GM13976 (cell line): ENCODE data around the gene ZNF618.

Experiments
- DNase-seq: peaks from one replicate; pipeline ENCODE4 v3.0.0; 2012; ENCODE audit warnings: low spot score
- in situ Hi-C: fragments of 300-500 bp; cut with MboI; formaldehyde crosslinking; loops from one replicate; pipeline ENCODE4 v1.12.0; 2022; ENCODE audit warnings: low sequenced_read_pairs, mixed read lengths, inconsistent platforms; ENCODE audit not compliant: unreplicated experiment
- TF ChIP-seq, protein P1 (sequence below): IDR thresholded peaks from 2 replicates; pipeline ENCODE4 v1.5.1; 2012; ENCODE audit warnings: borderline replicate concordance, mild to moderate bottlenecking; ENCODE audit not compliant: insufficient read depth; ENCODE audit errors: extremely low read depth, missing control alignments, control extremely low read depth

The ZNF618 gene

DNA sequence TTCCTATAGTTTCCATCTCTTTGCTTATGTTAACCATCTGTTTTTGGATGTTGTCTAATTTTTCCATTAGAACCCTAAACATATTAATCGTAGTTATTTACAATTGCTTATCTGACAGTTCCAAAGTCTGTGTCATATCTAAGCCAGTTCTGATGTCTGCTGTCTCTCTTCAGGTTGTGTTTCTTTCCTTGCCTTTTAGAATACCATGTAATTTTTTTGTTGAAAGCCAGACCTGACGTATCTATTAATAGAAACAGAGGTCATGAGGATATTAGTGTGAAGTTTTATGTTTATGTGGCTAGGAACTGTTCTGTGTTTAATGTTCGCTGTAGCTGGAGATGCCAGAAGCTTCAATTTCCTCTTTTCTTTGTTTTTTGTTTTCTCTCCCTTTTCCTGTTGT lies 52.2 kb downstream of the ZNF618 start:
- DNase-seq, result no peak
- TF ChIP-seq, protein P1, sequence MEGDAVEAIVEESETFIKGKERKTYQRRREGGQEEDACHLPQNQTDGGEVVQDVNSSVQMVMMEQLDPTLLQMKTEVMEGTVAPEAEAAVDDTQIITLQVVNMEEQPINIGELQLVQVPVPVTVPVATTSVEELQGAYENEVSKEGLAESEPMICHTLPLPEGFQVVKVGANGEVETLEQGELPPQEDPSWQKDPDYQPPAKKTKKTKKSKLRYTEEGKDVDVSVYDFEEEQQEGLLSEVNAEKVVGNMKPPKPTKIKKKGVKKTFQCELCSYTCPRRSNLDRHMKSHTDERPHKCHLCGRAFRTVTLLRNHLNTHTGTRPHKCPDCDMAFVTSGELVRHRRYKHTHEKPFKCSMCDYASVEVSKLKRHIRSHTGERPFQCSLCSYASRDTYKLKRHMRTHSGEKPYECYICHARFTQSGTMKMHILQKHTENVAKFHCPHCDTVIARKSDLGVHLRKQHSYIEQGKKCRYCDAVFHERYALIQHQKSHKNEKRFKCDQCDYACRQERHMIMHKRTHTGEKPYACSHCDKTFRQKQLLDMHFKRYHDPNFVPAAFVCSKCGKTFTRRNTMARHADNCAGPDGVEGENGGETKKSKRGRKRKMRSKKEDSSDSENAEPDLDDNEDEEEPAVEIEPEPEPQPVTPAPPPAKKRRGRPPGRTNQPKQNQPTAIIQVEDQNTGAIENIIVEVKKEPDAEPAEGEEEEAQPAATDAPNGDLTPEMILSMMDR, result no peak
- in situ Hi-C loops, result no loop called here

DNA sequence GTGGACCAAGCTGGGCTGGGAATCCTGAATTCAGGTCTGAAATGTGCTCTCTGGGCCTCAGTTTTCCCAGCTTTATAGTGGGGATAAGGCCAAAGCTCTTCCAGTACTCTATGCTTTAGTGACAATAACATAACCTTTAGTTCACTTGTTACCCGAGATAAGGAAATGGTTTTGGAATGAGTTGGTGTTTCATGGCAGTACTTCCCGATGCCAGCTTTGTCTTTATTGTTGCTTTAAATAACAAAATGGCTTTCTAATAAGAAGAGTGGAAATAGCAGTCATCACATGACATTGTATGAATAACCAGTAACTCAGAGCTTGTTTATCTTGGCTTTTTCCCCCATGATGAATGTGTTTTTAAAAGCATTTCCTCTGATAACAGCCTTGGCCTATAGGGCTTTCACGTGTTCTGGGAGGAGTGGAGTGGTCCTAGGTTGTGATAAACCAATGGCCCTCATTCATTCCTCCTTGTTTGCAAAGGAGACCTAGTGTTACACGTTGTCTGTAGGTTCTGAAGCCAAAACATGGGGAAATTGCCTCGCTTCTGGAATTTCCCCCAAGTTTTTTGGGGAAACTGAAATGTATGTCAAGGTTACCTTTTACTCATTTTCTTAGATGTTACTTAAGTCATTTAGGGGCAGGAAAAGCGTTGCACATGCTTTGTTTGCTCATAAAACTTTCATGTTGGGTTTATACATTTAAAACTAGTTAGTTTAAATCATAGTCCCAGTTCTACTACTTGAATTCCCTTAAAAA lies 53.7 kb downstream of the ZNF618 start:
- in situ Hi-C loops, result no loop called here
- TF ChIP-seq, protein P1, result no peak
- DNase-seq, result no peak

DNA sequence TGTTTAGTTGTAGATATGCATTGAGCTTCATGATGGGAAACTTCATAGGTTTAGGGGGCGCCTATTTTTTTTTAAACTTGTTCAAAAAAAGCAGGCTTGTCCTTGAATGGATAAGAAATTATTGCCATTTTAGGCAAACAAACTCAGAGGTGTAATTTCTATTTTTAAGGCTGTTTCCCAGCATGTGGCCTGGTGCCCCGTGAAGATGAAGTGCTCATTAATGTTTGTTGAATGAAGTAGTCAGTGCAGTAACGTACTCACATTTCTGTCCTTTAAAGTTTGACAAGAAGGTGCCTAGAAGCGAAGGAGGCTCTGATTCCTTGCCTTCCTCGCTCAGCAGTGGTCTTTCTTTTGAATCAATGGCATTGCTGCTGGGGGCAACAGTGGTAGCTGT lies 54.3 kb downstream of the ZNF618 start:
- in situ Hi-C loops, result no loop called here
- TF ChIP-seq, protein P1, result no peak
- no peak for DNase-seq

DNA sequence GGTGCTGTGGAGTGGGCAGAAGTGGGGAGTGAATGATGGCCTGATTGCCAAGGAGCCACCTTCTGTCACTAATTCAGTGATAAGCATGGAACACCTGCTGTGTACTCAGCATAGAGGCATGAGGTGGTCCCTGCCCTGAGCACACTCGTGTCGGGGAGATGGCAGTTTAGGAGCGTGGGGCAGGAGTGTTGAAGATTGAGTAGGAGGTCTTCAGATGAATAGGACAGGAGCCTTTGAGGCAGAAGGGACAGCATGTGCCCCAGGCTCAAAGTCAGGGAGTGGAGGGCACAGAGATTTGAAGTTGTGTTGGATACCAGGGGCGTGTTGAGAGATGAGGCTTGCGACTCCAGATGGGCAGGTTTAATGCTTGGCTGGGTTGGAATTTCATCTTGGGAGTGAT lies 55.0 kb downstream of the ZNF618 start:
- DNase-seq, result no peak
- in situ Hi-C loops, result no loop called here
- TF ChIP-seq, protein P1, result no peak

DNA sequence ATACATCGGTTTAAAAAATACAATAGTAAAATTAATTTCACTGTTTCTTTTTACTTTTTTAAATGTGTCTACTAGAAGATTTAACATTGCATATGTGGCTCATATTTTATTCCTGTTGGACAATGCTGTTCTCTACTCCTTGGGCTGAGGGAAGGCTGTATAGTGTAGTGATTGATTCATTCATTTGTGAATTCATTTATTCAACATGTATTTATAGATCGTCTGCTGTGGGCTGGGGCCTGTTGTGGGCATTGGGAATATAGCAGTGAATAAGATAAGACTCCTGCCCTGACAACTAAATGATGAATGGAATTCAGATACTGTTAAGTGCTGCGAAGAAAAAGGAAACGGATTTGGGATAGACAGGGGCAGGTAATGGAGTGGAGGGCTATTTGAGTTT lies 55.7 kb downstream of the ZNF618 start:
- in situ Hi-C loops, result no loop called here

DNA sequence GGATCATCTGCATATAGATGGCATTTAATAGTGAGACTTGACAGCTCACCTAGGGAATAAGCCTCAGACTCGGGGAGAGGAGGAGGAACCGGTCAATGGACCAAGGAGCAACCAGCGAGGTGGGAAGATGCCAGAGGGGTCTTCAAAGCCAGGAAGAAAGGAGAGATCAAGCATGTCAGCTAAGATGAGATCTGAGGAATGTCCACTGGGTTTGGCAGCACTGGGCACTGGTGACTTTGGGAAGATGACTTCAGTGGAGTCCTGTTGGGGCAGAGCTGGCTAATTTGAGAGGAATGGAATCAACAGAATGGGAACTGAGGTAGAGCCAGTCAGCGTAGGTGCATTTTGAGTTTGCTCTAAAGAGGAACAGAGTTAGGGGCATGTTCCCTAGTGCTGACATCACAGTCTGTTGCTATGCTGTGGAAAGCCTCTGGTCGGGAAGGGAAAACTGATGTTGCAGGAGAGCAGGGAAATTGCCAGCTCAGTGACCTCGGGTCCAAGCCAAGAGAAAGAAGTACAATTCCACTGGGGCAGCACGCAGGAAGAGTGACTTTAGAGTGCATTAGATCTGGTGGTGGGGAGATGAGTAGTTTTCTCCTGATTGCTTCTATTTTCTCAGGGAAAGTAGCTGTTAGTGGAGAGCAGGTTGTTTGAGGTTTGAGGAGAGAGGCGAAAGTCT lies 56.9 kb downstream of the ZNF618 start:
- TF ChIP-seq, protein P1, result no peak
- in situ Hi-C loops, result no loop called here
- DNase-seq, result no peak

More for the DNA sequence above, 55.7 kb downstream of the ZNF618 start:
- TF ChIP-seq, protein P1, result no peak
- no peak for DNase-seq

DNA sequence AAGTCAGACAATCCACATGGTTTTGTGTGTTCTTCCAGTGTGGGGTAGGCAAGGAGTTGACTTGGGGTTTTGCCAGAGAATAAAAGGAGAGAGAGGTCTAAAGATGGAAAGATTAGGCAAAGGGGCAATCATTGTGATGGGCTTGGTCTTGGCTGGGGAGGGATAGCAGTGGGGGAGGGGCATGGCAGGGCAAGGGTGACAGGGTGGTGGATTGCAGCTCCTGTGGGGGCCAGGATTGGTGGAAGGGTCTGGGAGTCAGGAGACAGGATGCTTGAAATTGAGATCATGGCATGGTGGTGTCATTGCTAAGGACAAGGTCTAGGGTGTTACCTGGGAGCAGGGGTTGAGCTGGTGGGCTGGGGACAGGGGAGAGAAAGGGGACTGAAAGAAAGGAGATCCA lies 57.6 kb downstream of the ZNF618 start:
- DNase-seq, result no peak
- TF ChIP-seq, protein P1, result no peak
- in situ Hi-C loops, result no loop called here
